Type B pancreatic cell (in vitro differentiated cells): ENCODE data around the gene RBPJ. TPM values are rescaled to one million over a fixed set of nuclear protein-coding genes. Genes with fewer than 3 reads are reported as not detected.
"Not testable (repeated sequence)": the region's sequence is repeated elsewhere in the genome, so short reads cannot be mapped to it uniquely, and the experiment has no call there.

ENCODE experiments used
- DNase-seq: peaks from one replicate; pipeline ENCODE4 v3.0.0; 2021; ENCODE audit warnings: mixed read lengths; ENCODE audit not compliant: unreplicated experiment; ENCODE audit errors: extremely low spot score
- H3K27ac Mint-ChIP-seq: 2 replicates; pipeline ENCODE4 v1.8.0; 2021; ENCODE audit warnings: mild to moderate bottlenecking, mixed read lengths
- H3K27me3 Mint-ChIP-seq: 2 replicates; pipeline ENCODE4 v1.8.0; 2021; ENCODE audit warnings: mixed read lengths
- H3K36me3 Mint-ChIP-seq: 2 replicates; pipeline ENCODE4 v1.8.0; 2021; ENCODE audit warnings: mixed read lengths
- H3K4me1 Mint-ChIP-seq: one replicate; pipeline ENCODE4 v1.8.0; 2021; ENCODE audit warnings: mixed read lengths; ENCODE audit not compliant: unreplicated experiment
- H3K4me3 Mint-ChIP-seq: 2 replicates; pipeline ENCODE4 v1.8.0; 2021; ENCODE audit warnings: mild to moderate bottlenecking, mixed read lengths
- H3K9me3 Mint-ChIP-seq: 2 replicates; pipeline ENCODE4 v1.8.0; 2021; ENCODE audit warnings: mixed read lengths
- CTCF ChIP-seq: fragments of 200-600 bp; sonication (generic); conservative IDR thresholded peaks from 2 replicates; pipeline ENCODE4 v1.5.0; 2021; ENCODE audit warnings: antibody characterized with exemption, mild to moderate bottlenecking
- total RNA-seq: library from RNA; stranded (reverse); gene quantifications from 2 replicates; pipeline ENCODE4 v1.2.1, GENCODE V29; 2021; ENCODE audit warnings: low replicate concordance

RBPJ gene
- total RNA-seq, 1 donor from 2014 or later = 95.4 TPM

GRCh38 chr4:26397086-26397485, 76.3 kb downstream of the RBPJ start:
- no peak for DNase-seq
- H3K4me3 Mint-ChIP-seq = no peak overlapping the region
- no peaks in the 10 kb centered on the region for H3K9me3 Mint-ChIP-seq
- no peak overlapping the region for H3K27ac Mint-ChIP-seq
- no peak for TF ChIP-seq CTCF
- H3K36me3 Mint-ChIP-seq = peaks cover 31% of the 10 kb centered on the region
- no peaks in the 10 kb centered on the region for H3K27me3 Mint-ChIP-seq
- peaks cover 25% of the 10 kb centered on the region for H3K4me1 Mint-ChIP-seq

- DNase-seq = no peak
- Mint-ChIP-seq H3K4me3 (no peak overlapping the region), H3K9me3 (no peaks in the 10 kb centered on the region), H3K4me1 (peaks cover 36% of the 10 kb centered on the region), H3K36me3 (peaks cover 41% of the 10 kb centered on the region), H3K27ac (no peak overlapping the region), H3K27me3 (no peaks in the 10 kb centered on the region)
- no peak for TF ChIP-seq CTCF
These were observed 79.3 kb downstream of the RBPJ start for GRCh38 chr4:26400132-26400531.

GRCh38 chr4:26402017-26402416, 81.2 kb downstream of the RBPJ start:
- not testable (repeated sequence) for H3K27ac Mint-ChIP-seq, H3K4me3 Mint-ChIP-seq, H3K27me3 Mint-ChIP-seq, DNase-seq
- H3K4me1 Mint-ChIP-seq = peaks cover 21% of the 10 kb centered on the region
- H3K36me3 Mint-ChIP-seq = peaks cover 38% of the 10 kb centered on the region
- peaks cover 11% of the 10 kb centered on the region for H3K9me3 Mint-ChIP-seq

- no peak overlapping the region for H3K4me3 Mint-ChIP-seq
- H3K27me3 Mint-ChIP-seq = no peaks in the 10 kb centered on the region
- H3K27ac Mint-ChIP-seq = no peak overlapping the region
- peaks cover 40% of the 10 kb centered on the region for H3K36me3 Mint-ChIP-seq
- H3K9me3 Mint-ChIP-seq = peaks cover 11% of the 10 kb centered on the region
- TF ChIP-seq CTCF = no peak
- peaks cover 20% of the 10 kb centered on the region for H3K4me1 Mint-ChIP-seq
- no peak for DNase-seq
These were observed 81.6 kb downstream of the RBPJ start for GRCh38 chr4:26402458-26402857.

- Mint-ChIP-seq H3K36me3 (peaks cover 45% of the 10 kb centered on the region), H3K9me3 (peaks cover 11% of the 10 kb centered on the region), H3K27ac (no peak overlapping the region), H3K4me3 (no peak overlapping the region), H3K27me3 (no peaks in the 10 kb centered on the region), H3K4me1 (peaks cover 17% of the 10 kb centered on the region)
- DNase-seq = no peak
- TF ChIP-seq CTCF = peak; percentile 41
These were observed 84.0 kb downstream of the RBPJ start for GRCh38 chr4:26404743-26405206.

GRCh38 chr4:26406346-26406975, 85.6 kb downstream of the RBPJ start:
- Mint-ChIP-seq H3K4me1 (peaks cover 16% of the 10 kb centered on the region), H3K9me3 (peaks cover 11% of the 10 kb centered on the region), H3K36me3 (peaks cover 45% of the 10 kb centered on the region), H3K4me3 (no peak overlapping the region), H3K27ac (no peak overlapping the region), H3K27me3 (no peaks in the 10 kb centered on the region)
- no peak for DNase-seq
- TF ChIP-seq CTCF = no peak
